ENCODE results near the gene RFPL3.

DNA sequence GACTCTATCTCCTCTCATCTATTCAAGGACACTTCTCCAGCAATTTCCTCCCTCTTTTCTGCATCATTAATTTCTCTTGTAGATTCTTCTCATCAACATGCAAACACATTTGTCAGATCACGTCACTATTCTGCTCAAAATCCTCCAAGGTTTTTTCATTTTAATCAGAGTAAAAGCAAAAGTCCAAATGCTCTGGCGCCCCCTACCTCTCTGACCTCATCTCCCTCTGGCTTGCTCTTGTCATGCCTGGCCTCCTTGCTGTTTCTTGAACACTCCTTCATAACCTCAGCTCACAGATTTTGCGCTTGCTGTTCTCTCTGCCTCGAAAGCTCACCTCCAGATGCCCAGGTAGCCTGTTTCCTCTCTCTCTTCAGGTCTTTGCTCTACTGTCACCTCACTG lies 32.0 kb downstream of the RFPL3 start:
- TF ChIP-seq EZH2 (IDR thresholded peaks at IDR 0.05) (no peak), POLR2AphosphoS5 (IDR thresholded peaks at IDR 0.05; ENCODE audit: borderline replicate concordance, low read depth, low read length) (no peak), FOXP2 (optimal IDR thresholded peaks at IDR 0.05; ENCODE audit: control extremely low read depth, extremely low read length, insufficient read depth) (no peak)
